ENCODE measurements around the gene ARFGEF2. TPM values are rescaled to one million over a fixed set of nuclear protein-coding genes. Genes with fewer than 3 reads are reported as not detected.

Gene ARFGEF2
- total RNA-seq, 1 experiment from 2014 or later, result 30.7 TPM

- DNase-seq (ENCODE audit: low spot score), result no peak
Observed at GRCh38 chr20:48898896-48899530, 22.5 kb upstream of the ARFGEF2 start.

GRCh38 chr20:48899881-48900280 is 21.6 kb upstream of the ARFGEF2 start:
- no peak for DNase-seq (ENCODE audit: low spot score)

GRCh38 chr20:48901326-48901725 is 20.2 kb upstream of the ARFGEF2 start:
- no peak for DNase-seq (ENCODE audit: low spot score)

GRCh38 chr20:48903705-48904104 is 17.8 kb upstream of the ARFGEF2 start:
- no peak for DNase-seq (ENCODE audit: low spot score)

- DNase-seq (ENCODE audit: low spot score), result peak; percentile 68
Observed at GRCh38 chr20:48904566-48905296, 16.8 kb upstream of the ARFGEF2 start.

- DNase-seq (ENCODE audit: low spot score), result no peak
Observed at GRCh38 chr20:48905297-48905647, 16.2 kb upstream of the ARFGEF2 start.

GRCh38 chr20:48906221-48906877 is 15.2 kb upstream of the ARFGEF2 start:
- no peak for DNase-seq (ENCODE audit: low spot score)

GRCh38 chr20:48908656-48909319 is 12.7 kb upstream of the ARFGEF2 start:
- no peak for DNase-seq (ENCODE audit: low spot score)

- DNase-seq (ENCODE audit: low spot score), result no peak
Observed at GRCh38 chr20:48909910-48910309, 11.6 kb upstream of the ARFGEF2 start.

GRCh38 chr20:48910347-48910781 is 11.1 kb upstream of the ARFGEF2 start:
- no peak for DNase-seq (ENCODE audit: low spot score)

GRCh38 chr20:48912065-48912464 is 9.4 kb upstream of the ARFGEF2 start:
- DNase-seq (ENCODE audit: low spot score), result no peak

- no peak for DNase-seq (ENCODE audit: low spot score)
Observed at GRCh38 chr20:48916699-48917098, 4.8 kb upstream of the ARFGEF2 start.

- no peak for DNase-seq (ENCODE audit: low spot score)
Observed at GRCh38 chr20:48919336-48919881, 2.1 kb upstream of the ARFGEF2 start.

- no peak for DNase-seq (ENCODE audit: low spot score)
Observed at GRCh38 chr20:48919882-48920526, 1.5 kb upstream of the ARFGEF2 start.

- DNase-seq (ENCODE audit: low spot score), result no peak
Observed at GRCh38 chr20:48920527-48921167, 864 bp upstream of the ARFGEF2 start.

- peak; percentile 27 for DNase-seq (ENCODE audit: low spot score)
Observed at GRCh38 chr20:48921883-48922820, 641 bp downstream of the ARFGEF2 start.

- DNase-seq (ENCODE audit: low spot score), result no peak
Observed at GRCh38 chr20:48923149-48923718, 1.7 kb downstream of the ARFGEF2 start.

GRCh38 chr20:48924756-48925109 is 3.2 kb downstream of the ARFGEF2 start:
- DNase-seq (ENCODE audit: low spot score), result no peak

GRCh38 chr20:48926267-48926666 is 4.8 kb downstream of the ARFGEF2 start:
- DNase-seq (ENCODE audit: low spot score), result no peak

- no peak for DNase-seq (ENCODE audit: low spot score)
Observed at GRCh38 chr20:48926821-48927220, 5.3 kb downstream of the ARFGEF2 start.

All from A172 (cell line).